Measurements from ENCODE around the gene CBX1. TPM values are rescaled to one million over a fixed set of nuclear protein-coding genes. Genes with fewer than 3 reads are reported as not detected.

CBX1 gene
- total and polyA plus RNA-seq, 7 experiments from 2014 or later = 16.4 to 56.7 (median 26.1) TPM

DNA sequence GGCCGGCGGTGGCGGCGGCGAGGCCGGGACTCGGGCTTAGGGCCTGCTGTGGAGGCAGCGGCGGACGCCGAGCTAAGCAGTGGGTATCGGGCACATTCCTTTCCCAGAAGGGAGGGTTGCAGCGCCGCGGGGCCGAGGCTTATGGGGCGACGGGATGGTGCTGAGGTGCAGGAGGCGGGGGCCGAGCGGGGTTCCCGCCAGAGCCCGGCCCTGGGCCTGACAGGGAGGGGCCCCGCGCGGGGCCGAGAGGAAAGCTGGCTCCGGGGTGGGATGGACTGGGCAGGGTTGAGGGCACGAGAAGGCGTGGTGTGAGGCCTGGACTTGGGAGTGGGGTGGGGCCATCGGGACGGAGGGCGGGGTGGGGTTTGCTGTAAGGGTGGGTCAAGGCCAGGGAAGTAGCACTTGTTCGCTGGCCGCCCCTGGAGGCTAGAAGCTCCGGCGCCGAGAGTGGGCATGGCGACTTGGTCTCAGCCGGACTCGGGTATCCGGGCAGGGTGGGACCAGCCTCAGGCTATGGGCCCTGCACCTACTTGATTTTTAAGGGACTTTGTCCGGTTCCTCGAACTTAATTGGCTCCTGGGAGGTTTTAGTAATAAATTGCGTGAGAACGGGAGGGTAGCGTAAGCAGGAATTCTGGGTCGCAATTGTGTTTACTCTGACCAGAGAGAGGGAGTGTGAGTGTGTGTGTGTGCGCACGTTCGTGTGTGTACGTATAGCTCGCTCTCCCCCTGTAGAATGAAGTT is 52.7 kb downstream of the CBX1 start:
- ChIA-PET CTCF (interaction anchor here (0.8 to 3.9 kb wide), 5 partner anchors 18 to 80 kb away, joined by 3 to 28 read pairs (median 6); no protein-coding TSS in a partner anchor), POLR2A (interaction anchor here (0.6 to 4.7 kb wide), 10 partner anchors 10 to 380 kb away, joined by 3 to 26 read pairs (median 6); partner anchors contain the start of genes CBX1, CDK5RAP3, COPZ2 and SNX11)
- Histone ChIP-seq H3K4me1 (ENCODE audit: control insufficient read depth in 2 of 2, insufficient read depth in 2 of 2, low read length in 2 of 2) (peaks cover 18 to 19% of the 10 kb centered on the region in 2 donors), H3K9me3 (ENCODE audit: control insufficient read depth in 2 of 3, low read length in 3 of 3) (no peaks in the 10 kb centered on the region), H3K27me3 (ENCODE audit: control insufficient read depth in 2 of 2, insufficient read depth in 2 of 2, low read length in 2 of 2) (no peaks in the 10 kb centered on the region), H3K36me3 (ENCODE audit: control insufficient read depth in 2 of 3, insufficient read depth in 3 of 3, low read length in 3 of 3) (peaks cover 0 to 38% (median 0%) of the 10 kb centered on the region in 3 experiments), H3K4me3 (ENCODE audit: low read length) (peak overlapping the region; percentile 78), H3K27ac (ENCODE audit: low read depth, low read length) (peak overlapping the region; percentile 87)
- intact Hi-C loops (cut with micrococcal nuclease) = loop anchor here (1.0 to 10.0 kb wide), 14 partner anchors 11 to 1144 kb away; partner anchors contain the start of genes CBX1 (in 2 of the 2), COPZ2 (in 2 of the 2), SNX11 (in 2 of the 2) and SP2 (in 2 of the 2)
- Mint-ChIP-seq H3K27ac (peak overlapping the region; percentile 92 to 99 (median 98)), H3K4me1 (peaks cover 38 to 75% (median 63%) of the 10 kb centered on the region in 7 donors), H3K27me3 (no peaks in the 10 kb centered on the region), H3K4me3 (peak overlapping the region; percentile 79 to 100 (median 94)), H3K9me3 (peaks cover 0 to 2% (median 0%) of the 10 kb centered on the region in 11 donors), H3K36me3 (peaks cover 0 to 15% (median 4%) of the 10 kb centered on the region in 5 donors)
- DNase-seq = peak in 6 of 9 donors; percentile 22 to 44 (median 30)
- ATAC-seq = peak; percentile 7

DNA sequence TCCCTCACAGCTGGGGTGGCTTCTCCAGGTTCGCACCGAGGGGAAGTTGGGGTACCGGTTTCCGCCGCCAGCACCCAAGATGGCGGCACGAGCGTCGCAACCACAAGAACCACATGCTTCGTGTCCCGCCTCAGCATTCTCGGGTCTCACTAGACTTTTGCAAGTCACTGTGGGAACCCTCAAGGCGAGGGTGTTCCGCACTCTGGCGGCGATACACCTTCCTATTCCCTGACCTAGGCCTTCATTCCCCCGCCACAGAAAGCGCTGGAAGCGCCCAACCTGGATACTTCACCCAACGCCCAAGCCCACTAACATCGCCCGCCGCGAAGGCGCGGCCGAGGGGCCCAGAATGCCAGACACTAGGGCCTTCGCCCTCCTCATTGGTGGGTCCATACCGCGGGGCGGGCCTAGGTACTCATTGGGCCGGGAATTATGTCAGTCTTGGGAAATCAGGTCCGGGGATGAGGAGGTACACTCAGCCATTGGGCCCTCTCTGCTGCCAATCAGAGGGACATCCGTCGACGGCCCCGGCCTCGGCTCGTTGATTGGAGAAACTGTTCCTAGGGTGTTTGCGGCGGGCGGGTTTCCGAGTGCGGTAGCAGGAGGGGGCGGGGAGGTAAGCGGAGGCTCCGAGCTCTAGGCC is 53.4 kb downstream of the CBX1 start, which contains the start of gene NFE2L1:
Gene NFE2L1 (plus strand): TSS at position 619 of the 643 bp plus-strand sequence. CDS start 2,760 bp downstream, outside the sequence.
- DNase-seq = peak; percentile 86 to 99 (median 98)
- peak within 1 kb of the TSS; percentile 78 for H3K4me3 ChIP-seq (ENCODE audit: low read length)
- peaks cover 18 to 19% of the 10 kb centered on the region in 2 donors for H3K4me1 ChIP-seq (ENCODE audit: control insufficient read depth in 2 of 2, insufficient read depth in 2 of 2, low read length in 2 of 2)
- H3K27ac ChIP-seq (ENCODE audit: low read depth, low read length) = peak within 1 kb of the TSS; percentile 87
- peaks cover 0 to 31% (median 0%) of the 10 kb centered on the region in 3 experiments for H3K36me3 ChIP-seq (ENCODE audit: control insufficient read depth in 2 of 3, insufficient read depth in 3 of 3, low read length in 3 of 3)
- H3K9me3 ChIP-seq (ENCODE audit: control insufficient read depth in 2 of 3, low read length in 3 of 3) = no peaks in the 10 kb centered on the region
- H3K36me3 Mint-ChIP-seq = peaks cover 0 to 15% (median 4%) of the 10 kb centered on the region in 5 donors
- H3K9me3 Mint-ChIP-seq = peaks cover 0 to 2% (median 0%) of the 10 kb centered on the region in 11 donors
- intact Hi-C loops (cut with micrococcal nuclease) = loop anchor here (1.0 to 10.0 kb wide), 15 partner anchors 11 to 1144 kb away; partner anchors contain the start of genes CBX1 (in 2 of the 2), COPZ2 (in 2 of the 2), SNX11 (in 2 of the 2) and SP2 (in 2 of the 2)
- ChIA-PET CTCF (interaction anchor here (0.8 to 3.9 kb wide), 8 partner anchors 11 to 99 kb away, joined by 3 to 28 read pairs (median 6); partner anchors contain the start of gene COPZ2), POLR2A (interaction anchor here (0.6 to 4.7 kb wide), 14 partner anchors 11 to 494 kb away, joined by 3 to 26 read pairs (median 4); partner anchors contain the start of genes CBX1, CDK5RAP3, COPZ2 and SNX11)
- peaks cover 37 to 68% (median 61%) of the 10 kb centered on the region in 7 donors for H3K4me1 Mint-ChIP-seq
- H3K27me3 ChIP-seq (ENCODE audit: control insufficient read depth in 2 of 2, insufficient read depth in 2 of 2, low read length in 2 of 2) = no peaks in the 10 kb centered on the region
- peak within 1 kb of the TSS; percentile 79 to 100 (median 94) for H3K4me3 Mint-ChIP-seq
- ATAC-seq = peak; percentile 98
- peak within 1 kb of the TSS; percentile 92 to 99 (median 98) for H3K27ac Mint-ChIP-seq
- H3K27me3 Mint-ChIP-seq = no peaks in the 10 kb centered on the region

DNA sequence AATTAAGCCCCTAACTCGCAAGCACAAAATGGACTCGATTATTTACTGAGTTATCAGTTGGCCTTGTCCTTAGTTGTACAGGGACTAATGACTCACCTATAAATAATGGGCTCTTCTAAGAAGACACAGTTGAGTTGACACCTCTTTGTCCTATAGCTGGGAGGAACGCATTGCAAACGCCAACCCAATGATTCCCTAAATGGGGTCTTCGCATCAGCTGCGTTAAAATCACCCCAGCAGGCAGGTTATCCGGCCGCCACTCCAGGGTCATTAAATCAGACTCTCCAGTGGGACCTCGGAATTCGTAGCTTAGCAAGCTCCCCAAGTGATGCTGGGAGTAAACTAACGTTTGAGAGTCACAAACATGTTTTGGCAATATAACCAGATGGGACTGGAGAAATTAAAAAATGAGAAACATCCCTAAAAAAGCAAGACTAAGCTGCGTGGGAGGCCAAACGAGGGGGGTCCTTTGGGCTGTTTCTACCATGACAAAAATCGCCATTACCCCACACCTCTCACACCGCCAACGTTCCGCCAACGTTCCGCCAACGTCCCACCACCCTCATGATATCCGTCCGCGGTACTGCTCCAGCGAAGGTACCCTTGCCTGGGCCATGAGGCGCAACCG is 54.1 kb downstream of the CBX1 start:
- Mint-ChIP-seq H3K27ac (peak overlapping the region; percentile 92 to 99 (median 98)), H3K36me3 (peaks cover 0 to 11% (median 4%) of the 10 kb centered on the region in 5 donors), H3K4me1 (peaks cover 33 to 62% (median 54%) of the 10 kb centered on the region in 7 donors), H3K27me3 (no peaks in the 10 kb centered on the region), H3K4me3 (peak overlapping the region; percentile 79 to 100 (median 94)), H3K9me3 (peaks cover 0 to 2% (median 0%) of the 10 kb centered on the region in 11 donors)
- Histone ChIP-seq H3K27ac (ENCODE audit: low read depth, low read length) (peak overlapping the region; percentile 80), H3K27me3 (ENCODE audit: control insufficient read depth in 2 of 2, insufficient read depth in 2 of 2, low read length in 2 of 2) (no peaks in the 10 kb centered on the region), H3K36me3 (ENCODE audit: control insufficient read depth in 2 of 3, insufficient read depth in 3 of 3, low read length in 3 of 3) (peaks cover 0 to 25% (median 0%) of the 10 kb centered on the region in 3 experiments), H3K4me1 (ENCODE audit: control insufficient read depth in 2 of 2, insufficient read depth in 2 of 2, low read length in 2 of 2) (peaks cover 18 to 19% of the 10 kb centered on the region in 2 donors), H3K4me3 (ENCODE audit: low read length) (peak overlapping the region; percentile 78), H3K9me3 (ENCODE audit: control insufficient read depth in 2 of 3, low read length in 3 of 3) (no peaks in the 10 kb centered on the region)
- ChIA-PET CTCF (interaction anchor here (0.8 to 3.9 kb wide), 7 partner anchors 10 to 98 kb away, joined by 3 to 28 read pairs (median 5); partner anchors contain the start of gene COPZ2), POLR2A (interaction anchor here (0.6 to 4.7 kb wide), 13 partner anchors 10 to 495 kb away, joined by 3 to 26 read pairs (median 4); partner anchors contain the start of genes CDK5RAP3, COPZ2 and SNX11)
- intact Hi-C loops (cut with micrococcal nuclease) = loop anchor here (1.0 to 10.0 kb wide), 6 partner anchors 35 to 1145 kb away; partner anchors contain the start of genes CALCOCO2 (in 1 of the 2), SCRN2 (in 1 of the 2) and UBE2Z (in 1 of the 2)
- no peak for ATAC-seq
- DNase-seq = peak in 1 of 9 donors; percentile 12

DNA sequence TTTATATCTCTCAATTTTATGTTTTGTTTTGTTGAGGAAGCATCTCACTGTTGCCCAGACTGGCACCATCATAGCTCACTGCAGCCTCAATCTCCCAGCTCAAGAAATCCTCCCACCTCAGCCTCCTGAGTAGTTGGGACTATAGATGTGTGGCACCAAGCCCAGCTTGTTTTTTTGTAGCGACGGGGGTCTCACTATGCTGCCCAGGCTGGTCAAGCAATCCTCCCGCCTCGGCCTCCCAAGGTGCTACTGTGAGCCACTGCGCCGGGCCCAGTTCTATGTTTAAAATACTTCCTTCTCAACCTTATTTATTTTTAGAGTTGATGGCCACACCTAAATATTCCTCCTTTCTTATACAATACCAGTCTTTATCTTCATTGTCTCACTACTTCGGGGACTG is 55.0 kb downstream of the CBX1 start:
- peaks cover 18 to 19% of the 10 kb centered on the region in 2 donors for H3K4me1 ChIP-seq (ENCODE audit: control insufficient read depth in 2 of 2, insufficient read depth in 2 of 2, low read length in 2 of 2)
- no peaks in the 10 kb centered on the region for H3K27me3 ChIP-seq (ENCODE audit: control insufficient read depth in 2 of 2, insufficient read depth in 2 of 2, low read length in 2 of 2)
- no peak overlapping the region for H3K4me3 ChIP-seq (ENCODE audit: low read length)
- ChIA-PET POLR2A (interaction anchor here (1.0 to 4.7 kb wide), 5 partner anchors 9 to 496 kb away, joined by 3 to 26 read pairs (median 5); partner anchors contain the start of gene COPZ2), CTCF (interaction anchor here (1.2 to 1.5 kb wide), 3 partner anchors 9 to 25 kb away, joined by 4 to 8 read pairs (median 5); partner anchors contain the start of gene COPZ2)
- Mint-ChIP-seq H3K27me3 (peaks cover 0 to 1% (median 0%) of the 10 kb centered on the region in 5 donors), H3K36me3 (peaks cover 0 to 6% (median 4%) of the 10 kb centered on the region in 5 donors), H3K4me1 (peaks cover 30 to 53% (median 47%) of the 10 kb centered on the region in 7 donors), H3K27ac (peak overlapping the region in 6 of 9 donors; percentile 16 to 99 (median 37)), H3K9me3 (peaks cover 0 to 2% (median 0%) of the 10 kb centered on the region in 11 donors), H3K4me3 (peak overlapping the region in 8 of 10 donors; percentile 31 to 100 (median 88))
- no peak for ATAC-seq
- no peak overlapping the region for H3K27ac ChIP-seq (ENCODE audit: low read depth, low read length)
- H3K36me3 ChIP-seq (ENCODE audit: control insufficient read depth in 2 of 3, insufficient read depth in 3 of 3, low read length in 3 of 3) = peaks cover 0 to 15% (median 0%) of the 10 kb centered on the region in 3 experiments
- no peak for DNase-seq
- intact Hi-C loops (cut with micrococcal nuclease) = loop anchor here (5.0 to 10.0 kb wide), 5 partner anchors 201 to 1146 kb away; partner anchors contain the start of genes CALCOCO2 (in 1 of the 2), SCRN2 (in 1 of the 2) and UBE2Z (in 1 of the 2)
- H3K9me3 ChIP-seq (ENCODE audit: control insufficient read depth in 2 of 3, low read length in 3 of 3) = no peaks in the 10 kb centered on the region

DNA sequence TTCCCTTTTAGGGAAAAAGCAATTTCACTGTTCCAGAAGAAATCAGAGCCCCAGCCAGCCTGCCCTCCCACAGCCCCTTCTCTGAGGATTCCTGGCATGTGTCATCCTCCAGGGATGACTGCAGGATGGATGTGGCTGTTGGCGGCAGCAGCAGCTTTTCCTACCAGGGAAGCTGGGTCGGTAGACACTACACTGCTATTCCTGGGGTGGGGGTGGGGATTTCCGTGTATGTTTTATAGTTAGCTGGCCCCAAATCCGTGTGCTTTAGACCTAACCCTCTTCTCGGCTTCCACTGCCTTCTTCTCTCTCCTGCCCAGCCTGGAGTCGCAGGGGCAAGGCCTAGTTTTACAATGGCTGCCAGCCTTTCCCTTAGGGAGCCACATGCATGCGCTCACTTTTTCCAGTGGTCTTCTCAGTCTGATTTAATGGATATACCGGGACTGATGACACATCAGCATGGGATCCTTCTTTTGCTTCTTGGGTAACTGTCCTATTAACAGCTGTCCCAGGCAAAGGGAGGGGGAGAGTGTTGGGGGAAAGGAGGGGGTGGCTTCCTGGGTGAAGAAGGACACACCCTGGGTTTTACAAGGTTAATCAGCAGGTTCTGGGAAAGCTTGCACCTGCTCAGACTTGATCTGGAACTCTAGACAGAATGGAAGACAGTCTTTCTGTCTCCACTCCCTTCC is 55.8 kb downstream of the CBX1 start:
- Histone ChIP-seq H3K36me3 (ENCODE audit: control insufficient read depth in 2 of 3, insufficient read depth in 3 of 3, low read length in 3 of 3) (peaks cover 0 to 7% (median 0%) of the 10 kb centered on the region in 3 experiments), H3K4me1 (ENCODE audit: control insufficient read depth in 2 of 2, insufficient read depth in 2 of 2, low read length in 2 of 2) (peaks cover 18 to 19% of the 10 kb centered on the region in 2 donors), H3K9me3 (ENCODE audit: control insufficient read depth in 2 of 3, low read length in 3 of 3) (no peaks in the 10 kb centered on the region), H3K4me3 (ENCODE audit: low read length) (no peak overlapping the region), H3K27ac (ENCODE audit: low read depth, low read length) (no peak overlapping the region), H3K27me3 (ENCODE audit: control insufficient read depth in 2 of 2, insufficient read depth in 2 of 2, low read length in 2 of 2) (no peaks in the 10 kb centered on the region)
- no peak for ATAC-seq
- ChIA-PET CTCF (interaction anchor here (1.2 kb wide), 1 partner anchor 25 kb away, joined by 4 read pairs; no protein-coding TSS in a partner anchor), POLR2A (interaction anchor here (0.6 to 1.0 kb wide), 2 partner anchors 16 to 220 kb away, joined by 3 read pairs; no protein-coding TSS in a partner anchor)
- Mint-ChIP-seq H3K27ac (peak overlapping the region in 1 of 9 donors; percentile 99), H3K36me3 (peaks cover 0 to 2% (median under 1%) of the 10 kb centered on the region in 5 donors), H3K9me3 (peaks cover 0 to 2% (median 0%) of the 10 kb centered on the region in 11 donors), H3K4me1 (peaks cover 27 to 44% (median 41%) of the 10 kb centered on the region in 7 donors), H3K4me3 (peak overlapping the region in 7 of 10 donors; percentile 17 to 99 (median 41)), H3K27me3 (peaks cover 0 to 4% (median 0%) of the 10 kb centered on the region in 5 donors)
- no peak for DNase-seq
- intact Hi-C loops (cut with micrococcal nuclease) = loop anchor here (5.0 to 10.0 kb wide), 5 partner anchors 201 to 1147 kb away; partner anchors contain the start of genes CALCOCO2 (in 1 of the 2), SCRN2 (in 1 of the 2) and UBE2Z (in 1 of the 2)

Measured in naive thymus-derived CD4-positive, alpha-beta T cell (primary cell).